ENCODE measurements around the gene ITPRIP. TPM values are rescaled to one million over a fixed set of nuclear protein-coding genes. Genes with fewer than 3 reads are reported as not detected.
A peak's percentile ranks its signal among the peaks of the same experiment; 100 is the strongest.

ITPRIP gene
- total and polyA plus RNA-seq, 5 donors from 2014 or later = 10.9 to 68.4 (median 13.4) TPM

DNA sequence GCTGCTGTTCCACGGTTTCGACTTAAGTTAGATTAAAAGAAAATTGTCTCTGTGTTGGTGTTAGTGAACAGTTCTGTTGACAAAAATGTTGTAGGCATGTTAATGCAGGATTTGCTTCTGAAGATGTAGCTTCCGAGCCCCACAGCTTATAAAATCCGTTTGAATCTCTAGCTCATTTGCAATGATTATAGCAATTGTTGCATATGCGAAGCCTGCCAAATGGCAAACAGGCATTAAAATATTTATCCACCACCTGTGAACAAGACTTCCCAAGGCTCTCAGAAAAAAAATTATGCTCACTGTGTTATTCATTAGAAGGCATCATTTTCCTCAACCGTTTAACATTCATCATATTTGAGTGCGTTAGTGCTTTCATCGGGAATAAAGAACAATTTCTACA lies 29.6 kb upstream of the ITPRIP start:
- DNase-seq (no peak), ATAC-seq (ENCODE audit: low read depth in 2 of 2) (no peak)
- Mint-ChIP-seq H3K27ac (no peak overlapping the region), H3K9me3 (no peaks in the 10 kb centered on the region), H3K27me3 (peaks cover 56% of the 10 kb centered on the region), H3K4me3 (no peak overlapping the region), H3K36me3 (no peaks in the 10 kb centered on the region), H3K4me1 (no peaks in the 10 kb centered on the region)
- Histone ChIP-seq H3K36me3 (ENCODE audit: control insufficient read depth, insufficient read depth, low read length) (no peaks in the 10 kb centered on the region), H3K4me3 (ENCODE audit: low read depth, low read length) (no peak overlapping the region), H3K9me3 (ENCODE audit: control insufficient read depth in 2 of 2, low read length in 2 of 2) (peaks cover 0 to 3% of the 10 kb centered on the region in 2 experiments), H3K27ac (ENCODE audit: insufficient read depth, low read length, poor library complexity, severe bottlenecking) (no peak overlapping the region), H3K4me1 (ENCODE audit: control insufficient read depth, insufficient read depth, low read length, poor library complexity, severe bottlenecking) (no peaks in the 10 kb centered on the region), H3K27me3 (ENCODE audit: control insufficient read depth, insufficient read depth, low read length) (peaks cover 41% of the 10 kb centered on the region)

GRCh38 chr10:104359811-104360210 lies 21.5 kb upstream of the ITPRIP start:
- no peaks in the 10 kb centered on the region for H3K4me1 Mint-ChIP-seq
- H3K36me3 Mint-ChIP-seq = no peaks in the 10 kb centered on the region

GRCh38 chr10:104353325-104354048 lies 15.2 kb upstream of the ITPRIP start, which contains the start of gene CFAP58:
Gene CFAP58 (plus strand): TSS chr10:104353833. CDS start chr10:104353898, 65 bp downstream.
- H3K27ac ChIP-seq (ENCODE audit: insufficient read depth, low read length, poor library complexity, severe bottlenecking) = peak within 1 kb of the TSS; percentile 36
- DNase-seq (peak; percentile 83 to 90 (median 87)), ATAC-seq (ENCODE audit: low read depth in 2 of 2) (peak; percentile 77 to 80)
- peak within 1 kb of the TSS; percentile 66 for H3K4me3 ChIP-seq (ENCODE audit: low read depth, low read length)
- H3K27ac Mint-ChIP-seq = peak within 1 kb of the TSS in 1 of 3 donors; percentile 65
- no peaks in the 10 kb centered on the region for H3K36me3 ChIP-seq (ENCODE audit: control insufficient read depth, insufficient read depth, low read length)
- H3K4me3 Mint-ChIP-seq = peak within 1 kb of the TSS in 2 of 4 donors; percentile 1 to 59
- no peaks in the 10 kb centered on the region for H3K9me3 ChIP-seq (ENCODE audit: control insufficient read depth in 2 of 2, low read length in 2 of 2)
- peaks cover 4% of the 10 kb centered on the region for H3K27me3 Mint-ChIP-seq
- H3K27me3 ChIP-seq (ENCODE audit: control insufficient read depth, insufficient read depth, low read length) = peaks cover 10% of the 10 kb centered on the region
- H3K4me1 ChIP-seq (ENCODE audit: control insufficient read depth, insufficient read depth, low read length, poor library complexity, severe bottlenecking) = peaks cover 14% of the 10 kb centered on the region
- H3K4me1 Mint-ChIP-seq = peaks cover 0 to 17% (median 7%) of the 10 kb centered on the region in 4 donors
- H3K9me3 Mint-ChIP-seq = peaks cover 0 to 1% (median 0%) of the 10 kb centered on the region in 7 donors
- no peaks in the 10 kb centered on the region for H3K36me3 Mint-ChIP-seq

More at GRCh38 chr10:104359811-104360210, 21.5 kb upstream of the ITPRIP start:
- H3K36me3 ChIP-seq (ENCODE audit: control insufficient read depth, insufficient read depth, low read length) = no peaks in the 10 kb centered on the region
- Mint-ChIP-seq H3K27me3 (peaks cover 13% of the 10 kb centered on the region), H3K4me3 (no peak overlapping the region), H3K27ac (no peak overlapping the region), H3K9me3 (peaks cover 0 to 2% (median 0%) of the 10 kb centered on the region in 7 donors)
- no peak for DNase-seq
- no peaks in the 10 kb centered on the region for H3K4me1 ChIP-seq (ENCODE audit: control insufficient read depth, insufficient read depth, low read length, poor library complexity, severe bottlenecking)
- no peak overlapping the region for H3K27ac ChIP-seq (ENCODE audit: insufficient read depth, low read length, poor library complexity, severe bottlenecking)
- H3K27me3 ChIP-seq (ENCODE audit: control insufficient read depth, insufficient read depth, low read length) = peaks cover 20% of the 10 kb centered on the region
- H3K4me3 ChIP-seq (ENCODE audit: low read depth, low read length) = no peak overlapping the region
- no peak for ATAC-seq (ENCODE audit: low read depth in 2 of 2)
- H3K9me3 ChIP-seq (ENCODE audit: control insufficient read depth in 2 of 2, low read length in 2 of 2) = no peaks in the 10 kb centered on the region

- peaks cover 0 to 21% (median 9%) of the 10 kb centered on the region in 4 donors for H3K4me1 Mint-ChIP-seq
- Histone ChIP-seq H3K9me3 (ENCODE audit: control insufficient read depth in 2 of 2, low read length in 2 of 2) (no peaks in the 10 kb centered on the region), H3K36me3 (ENCODE audit: control insufficient read depth, insufficient read depth, low read length) (no peaks in the 10 kb centered on the region), H3K4me1 (ENCODE audit: control insufficient read depth, insufficient read depth, low read length, poor library complexity, severe bottlenecking) (peaks cover 14% of the 10 kb centered on the region), H3K4me3 (ENCODE audit: low read depth, low read length) (peak overlapping the region; percentile 54), H3K27ac (ENCODE audit: insufficient read depth, low read length, poor library complexity, severe bottlenecking) (no peak overlapping the region), H3K27me3 (ENCODE audit: control insufficient read depth, insufficient read depth, low read length) (peaks cover 5% of the 10 kb centered on the region)
- H3K36me3 Mint-ChIP-seq = no peaks in the 10 kb centered on the region
- H3K27me3 Mint-ChIP-seq = peaks cover 4% of the 10 kb centered on the region
- DNase-seq (peak in 1 of 3 donors; percentile 39), ATAC-seq (ENCODE audit: low read depth in 2 of 2) (no peak)
- H3K27ac Mint-ChIP-seq = peak overlapping the region in 1 of 3 donors; percentile 72
- peaks cover 0 to 1% (median 0%) of the 10 kb centered on the region in 7 donors for H3K9me3 Mint-ChIP-seq
- peak overlapping the region in 2 of 4 donors; percentile 1 to 49 for H3K4me3 Mint-ChIP-seq
These were observed 13.7 kb upstream of the ITPRIP start for GRCh38 chr10:104351919-104352318.

DNA sequence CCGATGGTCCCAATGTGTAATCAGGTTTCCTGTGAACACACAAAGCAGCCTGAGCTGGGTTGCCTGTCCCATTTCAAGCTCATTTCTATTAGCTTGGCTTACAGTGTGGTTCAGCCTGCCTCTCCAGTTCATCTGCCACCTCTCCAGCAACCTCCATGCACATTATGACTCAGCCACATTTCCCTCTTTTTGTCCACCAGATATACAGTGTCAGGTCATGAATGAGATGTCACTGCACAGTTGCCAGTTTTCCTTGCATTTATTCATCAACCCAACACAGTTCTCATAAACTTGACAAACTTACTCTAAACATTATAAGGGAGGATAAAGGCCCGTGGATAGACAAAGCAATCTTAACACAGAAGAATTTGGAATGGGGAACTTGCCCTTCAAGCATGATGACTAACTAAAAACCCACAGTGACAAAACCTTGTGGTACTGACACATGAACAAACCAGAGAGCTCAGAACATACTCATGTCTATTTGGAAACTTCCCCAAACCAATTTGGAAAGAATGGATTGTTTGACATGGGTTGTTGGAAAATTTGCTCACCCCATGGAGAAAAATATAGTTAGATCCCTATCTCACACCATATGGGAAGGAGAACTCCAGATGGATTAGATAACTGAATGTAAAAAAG lies 12.9 kb upstream of the ITPRIP start:
- peak overlapping the region in 1 of 3 donors; percentile 11 for H3K27ac Mint-ChIP-seq
- DNase-seq (no peak), ATAC-seq (ENCODE audit: low read depth in 2 of 2) (no peak)
- peaks cover 4% of the 10 kb centered on the region for H3K27me3 Mint-ChIP-seq
- H3K4me3 Mint-ChIP-seq = no peak overlapping the region
- peaks cover 2% of the 10 kb centered on the region for H3K27me3 ChIP-seq (ENCODE audit: control insufficient read depth, insufficient read depth, low read length)
- no peaks in the 10 kb centered on the region for H3K36me3 Mint-ChIP-seq
- H3K4me3 ChIP-seq (ENCODE audit: low read depth, low read length) = no peak overlapping the region
- H3K4me1 ChIP-seq (ENCODE audit: control insufficient read depth, insufficient read depth, low read length, poor library complexity, severe bottlenecking) = peaks cover 15% of the 10 kb centered on the region
- no peaks in the 10 kb centered on the region for H3K9me3 ChIP-seq (ENCODE audit: control insufficient read depth in 2 of 2, low read length in 2 of 2)
- no peaks in the 10 kb centered on the region for H3K36me3 ChIP-seq (ENCODE audit: control insufficient read depth, insufficient read depth, low read length)
- peaks cover 2 to 22% (median 10%) of the 10 kb centered on the region in 4 donors for H3K4me1 Mint-ChIP-seq
- H3K9me3 Mint-ChIP-seq = peaks cover 0 to 1% (median 0%) of the 10 kb centered on the region in 7 donors
- no peak overlapping the region for H3K27ac ChIP-seq (ENCODE audit: insufficient read depth, low read length, poor library complexity, severe bottlenecking)

- Histone ChIP-seq H3K27me3 (ENCODE audit: control insufficient read depth, insufficient read depth, low read length) (peaks cover 2% of the 10 kb centered on the region), H3K9me3 (ENCODE audit: control insufficient read depth in 2 of 2, low read length in 2 of 2) (no peaks in the 10 kb centered on the region), H3K27ac (ENCODE audit: insufficient read depth, low read length, poor library complexity, severe bottlenecking) (no peak overlapping the region), H3K36me3 (ENCODE audit: control insufficient read depth, insufficient read depth, low read length) (no peaks in the 10 kb centered on the region), H3K4me1 (ENCODE audit: control insufficient read depth, insufficient read depth, low read length, poor library complexity, severe bottlenecking) (peaks cover 18% of the 10 kb centered on the region), H3K4me3 (ENCODE audit: low read depth, low read length) (peak overlapping the region; percentile 37)
- Mint-ChIP-seq H3K27ac (no peak overlapping the region), H3K9me3 (peaks cover 0 to 8% (median 0%) of the 10 kb centered on the region in 7 donors), H3K4me3 (no peak overlapping the region), H3K36me3 (no peaks in the 10 kb centered on the region), H3K4me1 (peaks cover 8 to 27% (median 19%) of the 10 kb centered on the region in 4 donors), H3K27me3 (peaks cover 4% of the 10 kb centered on the region)
- peak in 2 of 3 donors; percentile 76 to 79 for DNase-seq
- peak; percentile 63 to 70 for ATAC-seq (ENCODE audit: low read depth in 2 of 2)
These were observed 11.9 kb upstream of the ITPRIP start for GRCh38 chr10:104350127-104350635.

DNA sequence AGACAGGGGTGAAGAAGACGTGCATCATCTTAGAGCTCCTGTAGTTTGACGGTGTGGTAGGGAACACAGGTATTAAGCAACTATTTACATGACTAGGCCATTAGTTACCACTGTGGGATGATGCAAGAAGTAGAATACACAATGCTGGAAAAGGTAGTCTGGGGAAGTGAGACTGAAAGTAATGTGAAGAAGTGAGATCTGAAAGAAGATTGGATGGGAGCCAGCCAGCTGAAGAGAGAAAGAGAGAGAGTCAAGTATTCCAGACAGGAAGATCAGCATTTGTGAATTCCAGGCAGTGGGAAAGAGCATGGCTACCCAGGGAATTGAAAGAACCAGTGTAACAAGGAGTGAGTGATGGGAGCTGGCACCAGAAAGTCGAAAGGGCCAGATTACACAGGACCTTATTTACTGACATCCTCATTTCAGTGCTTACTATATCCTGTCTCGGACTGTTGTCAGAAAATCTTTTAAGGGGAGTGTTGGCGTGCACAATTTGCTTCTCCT lies 11.4 kb upstream of the ITPRIP start:
- ATAC-seq (ENCODE audit: low read depth in 2 of 2) (no peak), DNase-seq (no peak)
- H3K27me3 Mint-ChIP-seq = peaks cover 4% of the 10 kb centered on the region
- no peak overlapping the region for H3K4me3 Mint-ChIP-seq
- peaks cover 0 to 9% (median 0%) of the 10 kb centered on the region in 7 donors for H3K9me3 Mint-ChIP-seq
- Histone ChIP-seq H3K4me1 (ENCODE audit: control insufficient read depth, insufficient read depth, low read length, poor library complexity, severe bottlenecking) (peaks cover 18% of the 10 kb centered on the region), H3K4me3 (ENCODE audit: low read depth, low read length) (peak overlapping the region; percentile 37), H3K9me3 (ENCODE audit: control insufficient read depth in 2 of 2, low read length in 2 of 2) (no peaks in the 10 kb centered on the region), H3K36me3 (ENCODE audit: control insufficient read depth, insufficient read depth, low read length) (no peaks in the 10 kb centered on the region), H3K27me3 (ENCODE audit: control insufficient read depth, insufficient read depth, low read length) (no peaks in the 10 kb centered on the region), H3K27ac (ENCODE audit: insufficient read depth, low read length, poor library complexity, severe bottlenecking) (no peak overlapping the region)
- peaks cover 8 to 27% (median 19%) of the 10 kb centered on the region in 4 donors for H3K4me1 Mint-ChIP-seq
- H3K36me3 Mint-ChIP-seq = no peaks in the 10 kb centered on the region
- H3K27ac Mint-ChIP-seq = no peak overlapping the region
